Measurements from ENCODE around the gene CLDN20.

The CLDN20 gene

DNA sequence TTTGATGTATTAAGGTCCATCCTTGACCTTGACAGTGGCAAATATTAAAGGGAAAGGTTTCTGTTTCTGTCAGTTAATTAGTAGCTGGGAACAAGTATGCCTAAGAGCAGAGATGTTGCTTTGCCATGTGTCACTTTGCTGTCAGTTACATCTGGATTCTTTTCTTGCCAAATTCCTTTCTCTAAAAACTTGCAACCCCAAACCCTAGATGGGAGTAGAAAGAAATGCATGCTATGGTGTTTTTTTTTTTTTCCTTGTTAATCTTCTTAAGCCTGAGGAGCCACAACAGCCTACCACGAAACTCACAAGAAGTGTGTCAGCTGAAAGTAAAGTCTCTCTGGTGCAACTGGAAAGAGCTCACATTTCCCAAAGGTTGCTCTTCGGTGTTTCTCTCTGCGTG is 18.0 kb upstream of the CLDN20 start:
- no peak for DNase-seq

DNA sequence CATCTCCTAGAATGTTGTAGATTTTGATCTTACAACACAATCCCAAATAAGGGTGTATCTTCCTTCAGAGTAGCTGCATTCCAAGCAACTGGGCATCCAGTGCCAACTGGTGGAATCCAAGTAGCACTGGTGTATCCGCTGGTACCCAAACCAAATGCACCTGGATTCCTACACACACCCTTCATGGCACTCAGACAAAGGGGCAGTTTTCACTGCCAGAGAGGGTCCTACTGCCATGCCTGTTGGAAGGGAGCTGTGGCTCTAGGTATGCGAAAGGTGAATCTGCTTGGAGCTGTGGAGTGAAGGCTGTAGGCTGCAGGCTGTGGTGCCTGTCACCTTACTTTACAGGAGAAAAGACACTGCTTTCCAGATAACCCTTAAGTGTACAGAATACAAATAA is 17.0 kb upstream of the CLDN20 start:
- DNase-seq, result no peak

GRCh38 chr6:155247618-155248007 is 16.2 kb upstream of the CLDN20 start:
- DNase-seq, result no peak

DNA sequence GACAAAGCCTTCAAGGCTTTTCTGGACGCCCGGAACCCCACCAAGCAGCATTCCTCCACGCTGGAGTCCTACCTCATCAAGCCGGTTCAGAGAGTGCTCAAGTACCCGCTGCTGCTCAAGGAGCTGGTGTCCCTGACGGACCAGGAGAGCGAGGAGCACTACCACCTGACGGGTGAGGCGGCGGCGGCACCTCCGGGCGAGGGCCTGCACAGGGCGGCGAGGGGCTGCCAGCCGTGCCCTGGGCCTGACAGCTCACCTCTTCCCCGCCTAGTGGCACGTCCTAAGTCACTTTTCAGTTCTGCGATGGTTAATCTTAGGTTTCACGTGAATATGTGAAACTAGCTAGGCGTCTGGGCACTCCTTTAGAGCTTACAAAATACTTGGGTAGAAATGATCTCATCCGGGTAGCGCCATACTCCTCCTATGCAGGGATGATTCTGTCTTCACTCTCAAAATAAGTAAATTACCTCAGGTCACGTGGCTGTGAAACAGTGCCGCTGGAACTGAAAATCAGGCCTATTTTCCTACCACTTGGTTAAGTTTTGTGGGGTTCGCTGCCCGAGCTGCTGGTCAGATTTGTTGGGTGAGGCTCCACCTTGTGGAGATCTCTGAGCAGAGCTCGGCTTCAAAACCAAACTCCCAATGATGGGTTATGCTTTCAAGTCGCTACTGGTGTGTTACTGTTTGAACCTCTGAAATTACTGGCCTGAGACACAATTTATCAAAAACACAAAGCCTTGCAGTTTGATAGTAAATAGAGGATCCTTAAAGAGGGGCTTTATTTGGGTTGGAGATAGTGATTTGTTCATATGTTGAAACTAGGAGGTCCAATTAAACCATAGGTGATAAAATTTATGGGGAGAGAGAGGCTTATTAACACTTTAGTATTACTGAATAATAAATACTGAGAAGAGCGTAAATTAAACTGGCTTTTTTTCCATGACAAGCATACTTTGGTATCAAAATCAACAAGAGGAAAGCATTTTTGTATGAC is 15.5 kb upstream of the CLDN20 start:
- peak; percentile 26 for DNase-seq

GRCh38 chr6:155250701-155251381 is 13.0 kb upstream of the CLDN20 start:
- DNase-seq, result no peak

DNA sequence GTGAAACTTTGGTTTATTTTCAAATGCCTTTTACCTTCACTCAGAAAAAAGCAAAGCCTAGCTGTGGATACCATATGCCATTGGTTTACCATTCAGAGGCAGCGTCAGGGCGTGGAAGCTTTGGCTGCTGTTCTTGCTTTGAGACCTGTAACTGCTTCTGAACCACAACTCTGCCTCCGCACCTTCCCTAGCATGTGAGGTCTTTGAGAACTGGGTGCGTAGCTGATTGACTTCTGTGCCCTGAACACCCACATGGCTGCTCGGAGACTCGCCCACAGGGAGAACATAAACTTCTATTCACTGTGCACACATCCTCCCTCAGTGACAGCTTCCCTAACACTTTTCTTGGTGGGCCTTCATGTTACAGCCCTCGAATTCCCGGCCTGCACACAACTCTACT is 11.2 kb upstream of the CLDN20 start:
- DNase-seq, result no peak

- no peak for DNase-seq
These were observed 10.5 kb upstream of the CLDN20 start for GRCh38 chr6:155253337-155253736.

DNA sequence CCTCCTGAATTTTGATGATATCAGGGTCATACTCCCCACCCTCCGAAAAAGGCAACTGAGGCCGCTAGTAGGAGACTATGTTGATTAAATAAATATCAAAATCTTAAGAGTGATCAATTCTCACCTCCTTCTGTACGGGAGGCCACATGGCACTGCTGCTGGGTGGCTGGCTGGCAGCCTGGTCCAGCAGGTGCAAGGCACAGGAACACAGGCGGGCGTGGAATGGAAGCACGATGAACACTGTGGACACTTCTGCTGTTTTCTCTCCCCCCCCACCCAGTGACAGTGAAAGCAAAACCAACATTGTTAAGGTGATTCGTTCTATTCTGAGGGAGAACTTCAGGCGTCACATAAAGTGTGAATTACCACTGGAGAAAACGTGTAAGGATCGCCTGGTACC is 9.7 kb upstream of the CLDN20 start:
- no peak for DNase-seq

- no peak for DNase-seq
These were observed 7.6 kb upstream of the CLDN20 start for GRCh38 chr6:155256122-155256795.

GRCh38 chr6:155257796-155258195 is 6.0 kb upstream of the CLDN20 start:
- DNase-seq, result no peak

GRCh38 chr6:155259204-155259603 is 4.6 kb upstream of the CLDN20 start:
- no peak for DNase-seq

DNA sequence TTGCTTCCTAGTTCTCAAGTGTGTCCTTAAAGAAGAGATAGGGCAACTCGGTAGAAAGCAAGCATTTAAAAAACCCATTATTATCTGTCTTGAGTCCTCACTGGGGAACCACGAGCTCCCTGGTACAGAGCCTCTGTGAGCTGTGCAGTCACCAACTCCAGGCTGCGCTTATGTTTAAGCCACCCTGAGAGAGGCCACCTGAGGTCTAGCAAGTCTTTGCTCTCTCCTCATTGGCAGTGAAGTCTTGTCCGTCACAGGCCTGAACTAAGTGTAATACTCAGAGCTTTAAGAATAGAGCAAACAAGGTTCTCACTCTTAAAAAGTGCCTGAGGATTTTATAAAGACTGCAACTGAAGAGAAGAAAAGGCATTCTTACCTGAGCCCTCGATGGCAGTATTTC is 3.9 kb upstream of the CLDN20 start:
- DNase-seq, result no peak

- DNase-seq, result no peak
These were observed 3.1 kb upstream of the CLDN20 start for GRCh38 chr6:155260686-155261085.

DNA sequence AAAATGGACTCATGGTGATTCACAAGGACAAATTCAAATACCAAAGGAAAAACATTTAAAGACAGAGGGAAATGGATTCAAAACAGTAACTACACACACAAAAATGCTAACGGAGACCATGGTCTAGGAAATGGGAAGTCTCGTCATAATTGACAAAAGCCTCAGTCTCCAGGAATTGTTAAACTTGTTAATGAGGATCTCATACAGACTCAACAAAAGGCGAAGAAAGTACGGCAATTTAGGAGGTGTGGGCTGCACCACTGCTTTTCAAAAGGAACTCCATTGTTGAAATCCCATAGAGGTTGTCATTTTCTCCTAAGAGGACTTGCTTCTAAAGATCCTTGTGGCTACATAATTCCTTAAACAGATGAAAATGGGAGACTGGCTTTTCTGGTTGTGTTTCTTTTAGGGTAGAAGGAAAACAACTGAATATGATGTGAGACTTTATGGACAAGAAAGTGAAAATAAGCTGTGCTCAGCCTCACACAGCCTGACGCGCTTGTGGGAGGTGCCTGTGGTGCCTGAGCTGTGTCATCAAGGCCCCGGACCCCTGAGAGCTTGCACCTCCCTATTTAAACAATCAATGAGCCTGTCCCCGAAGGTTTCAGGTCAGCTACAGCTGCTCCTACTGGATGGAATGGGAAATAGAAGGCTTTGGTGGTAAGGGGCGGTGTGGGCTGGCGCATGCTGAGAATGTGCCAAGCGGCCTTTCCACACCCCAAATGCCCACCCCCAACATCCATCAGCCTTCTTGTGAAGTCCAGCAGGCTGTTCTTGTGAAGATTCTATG is 2.5 kb upstream of the CLDN20 start:
- DNase-seq, result peak in 1 of 2 donors; percentile 5

DNA sequence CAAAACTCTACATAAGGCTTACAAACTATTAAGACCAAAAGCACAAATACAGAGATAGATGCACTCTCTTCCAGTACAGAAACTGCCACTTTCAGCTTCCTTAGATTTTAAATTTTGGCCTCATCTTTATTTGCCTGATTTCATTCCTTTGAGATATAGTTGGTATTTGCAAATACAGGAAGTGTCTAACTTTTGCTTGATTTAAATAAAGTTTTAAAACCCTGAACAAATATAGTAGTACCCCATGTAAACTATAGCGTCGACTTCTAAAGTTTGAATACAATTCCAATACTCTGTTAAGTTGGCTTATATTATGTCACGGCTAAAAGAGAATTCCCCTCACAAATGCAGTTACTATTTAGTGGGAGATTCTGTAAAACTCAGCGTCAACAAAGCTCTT is 1.2 kb upstream of the CLDN20 start:
- DNase-seq, result no peak

- DNase-seq, result no peak
These were observed 994 bp downstream of the CLDN20 start for GRCh38 chr6:155264693-155265320.

DNA sequence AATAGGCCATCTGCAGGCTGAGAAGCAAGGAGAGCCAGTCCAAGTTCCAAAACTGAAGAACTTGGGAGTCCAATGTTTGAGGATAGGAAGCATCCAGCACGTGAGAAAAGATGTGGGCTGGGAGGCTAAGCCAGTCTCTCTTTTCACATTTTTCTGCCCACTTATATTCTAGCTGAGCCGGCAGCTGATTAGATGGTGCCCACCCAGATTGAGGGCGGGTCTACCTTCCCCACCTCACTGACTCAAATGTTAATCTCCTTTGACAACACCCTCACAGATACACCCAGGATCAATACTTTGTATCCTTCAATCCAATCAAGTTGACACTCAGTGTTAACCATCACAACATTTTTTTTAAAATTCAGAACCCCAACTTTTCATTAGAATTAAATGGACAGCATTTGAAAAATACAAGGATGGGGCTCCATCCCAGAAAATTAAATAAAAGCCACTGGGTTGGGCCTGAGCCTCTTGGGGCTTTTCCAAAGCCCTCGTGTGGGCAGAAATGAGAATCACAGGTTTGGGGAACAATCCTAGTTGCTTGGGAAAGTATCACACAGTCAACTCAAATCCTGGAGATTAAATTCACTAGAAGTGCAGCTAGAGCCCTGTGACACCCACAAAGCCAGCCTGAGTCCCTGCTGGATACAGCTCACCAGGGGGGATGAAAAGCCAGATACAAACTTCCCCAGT is 2.2 kb downstream of the CLDN20 start:
- DNase-seq, result no peak

DNA sequence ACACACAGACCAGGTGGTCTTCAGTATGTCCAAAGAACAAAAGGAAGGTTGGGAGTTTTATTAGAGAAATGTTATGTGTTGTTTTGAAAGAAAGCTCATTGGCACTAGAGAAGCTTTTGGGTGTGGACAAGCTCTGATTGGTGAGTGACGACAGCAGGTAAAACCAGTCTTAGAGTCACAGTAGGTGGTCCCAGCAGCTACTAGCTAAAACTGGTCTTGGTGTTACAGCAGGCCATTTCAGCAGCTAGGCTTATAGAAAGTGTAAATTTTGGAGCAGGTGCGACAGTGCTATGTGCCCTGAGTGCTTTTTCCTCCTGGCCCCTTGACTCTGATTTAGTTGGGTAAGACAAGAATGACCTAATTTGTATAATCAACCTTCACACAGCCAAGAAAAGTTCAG is 3.6 kb downstream of the CLDN20 start:
- no peak for DNase-seq

GRCh38 chr6:155268088-155268867 is 4.5 kb downstream of the CLDN20 start:
- DNase-seq, result peak; percentile 6 to 42

DNA sequence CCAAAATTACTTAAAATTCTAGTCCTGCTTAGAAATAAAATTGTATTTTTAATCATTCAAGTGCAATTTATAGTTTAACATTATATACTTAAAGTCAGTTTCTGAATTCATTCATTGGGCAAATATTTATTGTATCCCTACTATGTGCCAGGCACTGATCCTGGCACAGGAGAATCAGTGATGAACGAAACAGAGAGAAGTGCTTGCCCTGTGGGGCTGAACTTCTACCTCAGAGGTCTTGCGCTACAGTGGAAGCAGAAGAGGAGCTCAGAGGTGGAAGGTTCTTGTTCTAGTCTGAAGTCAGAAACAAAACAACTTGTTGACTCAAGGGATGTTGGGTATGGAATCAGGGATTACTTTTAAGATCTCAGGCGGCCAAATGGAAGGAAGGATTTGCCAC is 6.0 kb downstream of the CLDN20 start:
- no peak for DNase-seq

- DNase-seq, result no peak
These were observed 6.8 kb downstream of the CLDN20 start for GRCh38 chr6:155270561-155271091.

Data from CD4-positive, alpha-beta T cell treated with Interferon alpha-2 for 1 hour (primary cell).